Activated CD4-positive, alpha-beta T cell treated with anti-CD3 and anti-CD28 coated beads for 48 hours (primary cell): ENCODE data around the gene C1QTNF12.
A peak's percentile ranks its signal among the peaks of the same experiment; 100 is the strongest.

Source experiments
- DNase-seq: peaks from one replicate; pipeline ENCODE4 v3.0.0-alpha.2; 2020

C1QTNF12 gene

DNA sequence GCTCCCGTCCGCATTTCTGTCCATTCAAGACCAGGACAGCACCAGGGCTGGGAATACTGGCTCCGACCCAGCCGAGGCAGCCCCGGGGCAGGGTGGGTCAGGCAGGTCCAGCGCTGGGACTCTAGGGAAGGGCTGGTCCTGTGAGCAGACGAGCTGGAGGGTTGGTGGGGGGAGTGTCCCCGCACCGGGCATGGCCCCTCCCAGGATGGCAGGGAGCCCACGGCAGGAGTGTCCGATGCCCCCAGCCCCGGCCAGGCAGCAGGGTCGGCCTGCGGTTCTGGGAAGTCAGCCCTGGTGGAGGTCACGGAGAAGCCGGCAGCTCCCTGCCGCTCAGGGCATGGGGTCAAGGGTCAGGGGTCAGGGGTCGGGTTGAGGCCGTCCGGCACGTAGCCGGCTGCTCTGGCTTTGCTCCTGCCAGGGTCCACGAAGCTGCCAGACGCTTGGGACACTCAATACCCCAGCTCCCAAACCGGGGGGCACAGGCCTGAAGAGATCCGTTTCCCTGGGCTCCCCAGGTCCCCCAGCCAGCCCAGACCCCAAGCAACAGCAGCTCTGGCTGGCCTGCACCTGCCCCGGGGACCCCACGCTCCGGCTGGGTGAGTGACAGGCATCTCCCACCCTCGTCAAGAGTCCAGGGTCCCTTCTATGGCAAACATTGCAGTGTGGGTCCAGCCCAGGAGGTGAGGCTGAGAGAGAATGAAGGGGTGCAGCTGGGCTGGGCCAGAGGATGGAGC is 6.7 kb downstream of the C1QTNF12 start:
- DNase-seq, result no peak

DNA sequence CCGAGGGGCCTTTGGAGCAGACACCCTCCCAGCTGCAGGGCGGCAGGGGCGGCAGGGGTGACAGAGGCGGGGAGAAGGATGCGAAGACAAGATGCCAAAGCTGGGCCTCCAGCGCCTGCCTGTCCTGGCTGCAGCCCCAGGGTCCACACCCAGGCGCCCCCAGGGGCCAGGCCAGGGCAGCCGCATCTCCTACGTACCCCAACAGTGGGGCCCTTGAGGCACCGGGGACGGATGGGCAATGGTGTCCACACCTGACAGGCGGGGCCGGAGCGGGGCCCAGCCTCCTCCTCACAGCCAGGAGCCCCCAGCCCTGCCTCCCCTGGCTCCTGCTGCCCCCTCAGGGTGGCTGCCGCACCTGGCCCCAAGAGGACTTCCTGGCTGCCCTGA is 7.3 kb downstream of the C1QTNF12 start:
- no peak for DNase-seq

DNA sequence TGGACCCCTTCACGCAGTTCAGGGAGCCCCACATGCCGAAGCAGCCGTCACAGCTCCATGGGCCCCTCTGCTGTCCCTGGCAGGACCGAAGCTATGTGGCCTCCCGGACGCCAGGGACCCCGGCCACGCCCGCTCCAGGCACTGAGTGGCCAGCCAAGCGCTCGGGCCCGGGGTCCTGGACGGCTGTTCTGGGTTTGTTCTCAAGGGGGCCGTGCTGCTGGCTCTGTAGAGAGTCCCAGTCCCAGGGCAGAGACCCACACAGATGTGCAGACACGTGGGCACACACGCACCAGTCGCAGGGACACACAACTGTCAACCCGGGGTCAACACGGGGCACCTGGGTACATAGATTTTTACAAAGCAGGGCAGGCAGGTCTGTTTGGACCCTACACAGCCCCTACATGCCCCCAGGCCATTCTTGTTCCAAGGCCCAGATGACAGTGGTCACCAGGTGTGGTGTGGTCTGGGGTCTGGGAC is 7.8 kb downstream of the C1QTNF12 start:
- DNase-seq, result no peak

- no peak for DNase-seq
Measured at GRCh38 chr1:1237874-1238701, 8.4 kb downstream of the C1QTNF12 start.

- no peak for DNase-seq
Measured at GRCh38 chr1:1236945-1237873, 9.3 kb downstream of the C1QTNF12 start.

- DNase-seq, result no peak
Measured at GRCh38 chr1:1236176-1236763, 10.3 kb downstream of the C1QTNF12 start.

GRCh38 chr1:1235016-1235744 is 11.3 kb downstream of the C1QTNF12 start:
- DNase-seq, result no peak

DNA sequence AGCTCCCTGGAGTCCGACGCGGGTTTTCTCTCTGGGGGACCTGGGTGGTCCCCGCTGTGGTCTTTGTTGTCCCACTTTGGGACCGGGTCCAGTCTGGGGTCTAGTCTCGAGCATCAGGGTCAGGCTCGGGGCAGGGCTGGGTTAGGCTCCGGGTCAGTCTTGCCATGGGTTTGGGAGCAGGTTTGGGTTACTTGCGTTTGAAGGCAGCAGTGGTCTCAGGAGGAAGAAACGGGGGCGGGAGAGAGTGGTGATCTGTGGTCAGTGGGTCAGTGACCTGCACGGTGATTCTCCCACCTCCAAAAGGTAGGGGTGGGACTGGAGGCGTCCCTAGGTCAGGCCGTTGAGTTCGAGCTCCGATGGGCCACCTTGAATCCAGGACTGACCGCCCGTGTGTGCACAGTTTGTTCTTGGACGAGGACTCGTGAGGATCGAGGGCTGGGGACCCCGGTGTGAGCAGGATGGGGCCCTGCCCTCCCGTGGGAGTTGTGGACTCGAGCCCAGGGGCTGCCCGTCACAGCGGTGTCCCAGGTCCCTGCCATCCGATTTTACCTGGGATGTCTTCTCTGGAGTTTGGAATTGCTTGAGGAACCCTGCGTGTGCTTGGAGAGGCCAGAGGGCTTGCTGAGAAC is 12.2 kb downstream of the C1QTNF12 start:
- no peak for DNase-seq

DNA sequence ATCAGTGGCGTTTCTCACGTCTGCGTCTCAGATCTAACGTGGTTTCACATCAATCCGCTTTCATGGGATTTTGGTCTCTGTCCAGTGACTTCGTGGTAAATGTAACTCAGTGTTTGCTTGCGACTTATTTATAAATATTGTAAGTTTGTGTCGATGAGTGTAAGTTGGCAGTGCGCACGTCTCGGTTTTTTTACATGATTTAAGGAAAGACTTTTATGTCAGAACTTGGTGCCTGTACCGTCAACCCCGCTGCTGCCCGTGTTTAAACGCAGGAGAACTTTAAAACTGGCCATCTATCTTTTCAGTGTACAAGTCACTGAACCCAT is 13.0 kb downstream of the C1QTNF12 start:
- DNase-seq, result no peak

- DNase-seq, result no peak
Measured at GRCh38 chr1:1232796-1233566, 13.5 kb downstream of the C1QTNF12 start.

- no peak for DNase-seq
Measured at GRCh38 chr1:1232208-1232795, 14.2 kb downstream of the C1QTNF12 start, which contains the start of gene B3GALT6. Gene B3GALT6, plus strand, starts transcription at chr1:1232237. Its CDS starts 42 bp downstream, at chr1:1232279.

DNA sequence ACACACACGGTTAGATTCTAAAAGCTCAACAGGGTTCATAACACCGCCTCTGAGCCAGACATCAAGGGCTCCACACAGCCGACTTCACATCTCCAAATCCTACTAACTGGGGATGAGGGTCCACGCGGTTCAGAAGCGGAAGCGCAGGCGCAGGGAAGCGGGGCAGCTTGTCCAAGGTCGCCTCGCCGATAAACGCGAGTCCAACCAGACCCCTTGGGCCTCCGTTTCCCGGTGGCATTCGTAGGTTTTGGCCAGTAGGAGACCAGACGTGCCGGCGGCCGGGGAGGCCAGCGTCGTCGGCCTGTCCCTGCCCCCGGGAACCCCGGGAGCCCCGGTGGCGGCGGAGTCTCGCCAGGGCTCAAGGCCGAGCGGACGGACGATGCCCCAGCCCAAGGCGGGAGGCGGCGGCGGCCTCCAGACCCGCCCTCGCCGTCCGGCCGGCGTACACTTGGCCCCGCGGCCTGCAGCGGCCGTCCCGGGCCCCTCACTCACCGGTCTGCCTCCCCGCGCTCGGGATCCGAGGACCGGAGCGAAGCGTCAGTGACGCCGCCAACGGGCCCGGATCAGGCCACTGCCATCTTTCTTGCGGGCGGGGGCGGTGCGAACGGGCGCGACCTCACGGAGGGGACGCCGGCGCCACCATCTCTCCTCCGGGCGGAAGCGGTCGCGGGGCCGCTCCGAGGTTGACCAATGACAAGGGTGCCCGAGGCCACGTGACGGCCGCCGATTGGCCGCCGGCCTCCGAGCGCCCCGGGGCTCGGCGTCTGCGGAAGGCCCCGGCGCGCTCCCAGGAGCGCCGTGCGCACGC is 14.9 kb downstream of the C1QTNF12 start, which contains the start of gene SDF4:
Gene SDF4, minus strand, starts transcription at position 602 of the 808 bp plus-strand sequence. CDS start 3,229 bp downstream, outside the sequence.
- peak; percentile 98 for DNase-seq

- DNase-seq, result no peak
Measured at GRCh38 chr1:1230656-1231399, 15.7 kb downstream of the C1QTNF12 start.

DNA sequence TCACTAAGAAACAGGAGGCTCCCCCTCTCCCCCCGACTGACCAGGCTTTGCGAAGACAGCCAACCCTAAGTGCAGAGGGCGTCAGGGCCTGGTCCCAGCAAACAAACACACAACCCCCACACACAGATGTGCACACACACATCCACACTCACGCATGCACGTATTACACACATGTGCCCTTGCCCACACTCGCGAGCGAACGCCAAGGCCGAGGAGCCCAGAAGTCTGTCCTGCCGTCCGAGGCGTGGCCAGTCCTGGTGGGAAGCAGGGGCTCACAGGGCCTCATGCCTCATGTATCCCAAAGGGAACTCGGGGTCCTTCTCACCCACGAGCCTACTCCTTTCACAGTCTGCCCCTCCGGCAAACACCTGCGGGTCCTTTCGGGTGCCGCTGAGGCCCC is 16.8 kb downstream of the C1QTNF12 start:
- no peak for DNase-seq

DNA sequence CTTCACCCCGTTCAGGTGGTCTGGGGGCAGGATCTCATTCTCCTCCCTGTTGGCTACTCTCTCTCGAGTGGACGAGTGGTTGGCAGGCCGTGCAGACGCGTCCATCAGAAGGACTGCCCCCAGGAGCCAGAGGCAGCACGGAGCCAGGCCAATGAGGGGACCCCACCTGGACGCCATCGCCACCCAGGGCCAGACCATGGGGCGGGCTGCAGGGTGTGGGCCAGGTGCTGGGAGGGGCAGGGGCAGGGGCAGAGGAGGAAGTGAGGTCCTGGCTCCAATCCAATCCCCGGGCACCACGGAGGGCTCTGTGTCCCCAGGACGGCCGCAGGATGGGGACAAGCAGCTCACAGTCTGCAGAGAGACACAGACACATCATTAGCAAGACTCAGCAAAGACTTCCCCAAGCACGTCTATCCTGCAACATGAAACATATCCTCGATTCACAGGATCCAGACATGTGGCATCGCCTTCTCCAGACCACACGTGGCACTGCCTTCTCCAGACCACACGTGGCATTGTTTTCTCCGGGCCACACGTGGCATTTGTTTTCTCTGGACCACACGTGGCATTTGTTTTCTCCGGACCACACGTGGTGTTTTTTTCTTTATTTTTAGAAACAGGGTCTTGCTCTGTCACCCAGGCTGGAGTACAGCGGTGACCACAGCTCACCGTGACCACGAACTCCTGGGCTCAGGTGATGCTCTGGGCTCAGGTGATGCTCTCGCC is 17.8 kb downstream of the C1QTNF12 start:
- DNase-seq, result no peak

DNA sequence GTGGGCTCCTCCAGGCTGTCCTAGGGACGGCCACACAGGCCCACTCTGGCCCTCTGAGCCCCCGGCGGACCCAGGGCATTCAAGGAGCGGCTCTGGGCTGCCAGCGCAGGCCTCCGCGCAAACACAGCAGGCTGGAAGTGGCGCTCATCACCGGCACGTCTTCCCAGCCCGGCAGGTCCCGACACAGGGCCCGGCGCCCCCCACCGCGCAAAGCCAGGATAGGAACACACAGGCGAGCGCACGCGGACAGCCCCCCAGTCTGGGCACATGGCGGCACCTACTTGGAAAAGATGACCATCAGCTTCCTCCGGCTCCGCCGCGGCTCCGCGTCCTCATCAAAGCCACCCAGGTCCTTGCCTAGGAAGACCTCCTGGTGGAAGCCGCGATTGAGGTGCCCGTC is 18.3 kb downstream of the C1QTNF12 start:
- DNase-seq, result no peak

DNA sequence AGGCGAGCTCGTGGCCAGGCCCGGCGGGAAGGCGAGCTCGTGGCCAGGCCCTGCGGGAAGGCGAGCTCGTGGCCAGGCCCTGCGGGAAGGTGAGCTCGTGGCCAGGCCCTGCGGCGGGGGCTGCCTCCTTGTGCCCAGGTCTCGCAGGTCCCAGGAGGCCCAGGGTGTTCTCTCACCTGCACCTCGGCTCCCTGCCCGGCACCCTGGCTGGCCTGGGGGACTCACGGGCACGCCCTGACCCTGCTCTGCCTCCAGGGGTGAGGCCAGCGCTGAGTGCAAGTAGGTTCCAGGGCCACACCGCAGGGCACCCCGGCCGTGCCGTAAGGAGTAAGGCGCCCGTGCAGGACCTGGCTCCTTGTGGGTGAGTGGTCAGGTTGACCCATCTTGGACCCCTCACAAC is 19.1 kb downstream of the C1QTNF12 start:
- DNase-seq, result no peak
